HepG2 (cell line): ENCODE measurements around the gene DCUN1D4. TPM values are rescaled to one million over a fixed set of nuclear protein-coding genes. Genes with fewer than 3 reads are reported as not detected.

Source experiments
- CHCHD3 ChIP-seq: sonication (generic); formaldehyde crosslinking; IDR thresholded peaks from 2 replicates; pipeline ENCODE4 v1.8.0; 2022; ENCODE audit warnings: mild to moderate bottlenecking, missing genetic modification reagents, moderate library complexity
- EHMT2 ChIP-seq: fragments of 200-600 bp; sonication (generic); IDR thresholded peaks from 2 replicates; pipeline ENCODE4 v1.7.0; 2017; ENCODE audit warnings: antibody characterized with exemption, low read depth, low read length, borderline replicate concordance
- HES4 ChIP-seq: sonication (generic); formaldehyde crosslinking; IDR thresholded peaks from 2 replicates; pipeline ENCODE4 v1.9.0; 2021; ENCODE audit warnings: mild to moderate bottlenecking, missing genetic modification reagents, borderline replicate concordance
- JUNB ChIP-seq: sonication (generic); formaldehyde crosslinking; IDR thresholded peaks from 2 replicates; pipeline ENCODE4 v1.8.0; 2022; ENCODE audit warnings: missing genetic modification reagents, mild to moderate bottlenecking, borderline replicate concordance
- KDM5A ChIP-seq: fragments of 200-600 bp; sonication (generic); IDR thresholded peaks from 2 replicates; pipeline ENCODE4 v1.7.0; 2018; ENCODE audit warnings: antibody characterized with exemption, mild to moderate bottlenecking, low read length, borderline replicate concordance
- MAFG ChIP-seq: sonication (generic); formaldehyde crosslinking; IDR thresholded peaks from 2 replicates; pipeline ENCODE4 v1.5.1; 2020; ENCODE audit warnings: mild to moderate bottlenecking, missing genetic modification reagents
- SOX6 ChIP-seq, 2 experiments: fragments of 450-650 bp in 1 of 2; sonication (generic) in 1 of 2; formaldehyde crosslinking in 1 of 2; IDR thresholded peaks; 2 replicates each; pipeline versions ENCODE4 v1.4.0 to v1.6.1; 2017 to 2020; ENCODE audit warnings: antibody characterized with exemption in 1 of 2, mild to moderate bottlenecking in 1 of 2, missing genetic modification reagents in 1 of 2
- TMF1 ChIP-seq: sonication (generic); formaldehyde crosslinking; IDR thresholded peaks from 2 replicates; pipeline ENCODE4 v1.8.1; 2022; ENCODE audit warnings: low read depth, missing genetic modification reagents
- XRCC5 ChIP-seq: fragments of 200-400 bp; formaldehyde crosslinking; optimal IDR thresholded peaks from 2 replicates; pipeline ENCODE3; 2017; ENCODE audit warnings: mild to moderate bottlenecking, low read length
- polyA plus RNA-seq, 8 experiments: library from polyadenylated mRNA; depleted of rRNA in 3 of 8; stranded (reverse) in 7 of 8; unstranded in 1 of 8; fragments of >200 nt; fragmentation: Illumina TruSeq in 4 of 8; extraction: Trizol in 4 of 8; gene quantifications; 2 replicates each; pipeline versions ENCODE4 v1.2.1 to v1.2.3, GENCODE V29; 2011 to 2016; ENCODE audit warnings: low read depth in 4 of 8, missing spikeins in 1 of 8, mixed read lengths in 1 of 8; ENCODE audit not compliant: insufficient read depth in 1 of 8
- total RNA-seq, 5 experiments: library from RNA; depleted of rRNA; stranded (reverse); fragments of >200 nt; fragmentation: Illumina TruSeq; extraction: Trizol; gene quantifications; 2 replicates each; pipeline ENCODE4 v1.2.3, GENCODE V29; 2016; ENCODE audit warnings: low read depth in 1 of 5
- TF ChIP-seq, protein P1 (sequence below): sonication (generic); formaldehyde crosslinking; IDR thresholded peaks from 2 replicates; pipeline ENCODE4 v1.4.0; 2020; ENCODE audit warnings: missing genetic modification reagents
- TF ChIP-seq, protein P2 (sequence below): sonication (generic); formaldehyde crosslinking; conservative IDR thresholded peaks from 2 replicates; pipeline ENCODE4 v1.4.0; 2020; ENCODE audit warnings: missing genetic modification reagents
- TF ChIP-seq, protein P3 (sequence below): sonication (generic); formaldehyde crosslinking; IDR thresholded peaks from 2 replicates; pipeline ENCODE4 v1.5.0; 2020; ENCODE audit warnings: missing genetic modification reagents, mild to moderate bottlenecking, borderline replicate concordance
- TF ChIP-seq, protein P4 (sequence below): sonication (generic); formaldehyde crosslinking; IDR thresholded peaks from 2 replicates; pipeline ENCODE4 v1.5.0; 2020; ENCODE audit warnings: mild to moderate bottlenecking, missing genetic modification reagents
- TF ChIP-seq, protein P5 (sequence below): sonication (generic); formaldehyde crosslinking; IDR thresholded peaks from 2 replicates; pipeline ENCODE4 v1.8.0; 2022; ENCODE audit warnings: missing genetic modification reagents, mild to moderate bottlenecking, inconsistent platforms, borderline replicate concordance

DCUN1D4 gene
- total and polyA plus RNA-seq, 2 of the 13 experiments (the other 11 are each of a cell fraction or from before 2014, with no cell fraction given) = 27.9 to 44.4 TPM

DNA sequence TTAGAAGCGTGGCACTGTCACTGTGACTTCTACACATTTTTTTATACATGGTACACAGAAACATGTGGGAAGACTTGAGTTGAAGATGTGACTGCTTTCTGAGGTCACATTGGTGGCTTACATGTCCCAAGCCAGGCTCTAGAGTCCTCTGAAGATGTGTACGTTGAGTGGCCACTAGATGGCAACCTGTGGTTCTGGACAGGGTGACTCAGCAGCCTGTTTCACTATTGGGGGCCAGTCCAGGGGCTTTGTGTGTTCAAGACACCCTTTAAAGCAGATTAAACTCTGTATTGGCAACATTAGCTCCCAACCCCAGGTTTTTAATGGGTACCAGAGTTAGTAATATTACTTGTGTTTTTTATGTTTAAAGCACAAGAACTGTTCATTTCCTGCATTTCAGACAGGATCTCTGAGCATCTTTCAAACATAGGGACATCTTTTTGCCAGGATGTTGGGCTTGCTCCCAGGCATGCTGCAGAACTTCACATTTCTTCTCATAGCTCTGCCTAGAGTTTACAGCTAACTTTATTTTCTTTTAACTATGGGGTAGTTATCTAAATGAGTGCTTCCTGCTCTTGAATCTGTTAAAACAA is 53.0 kb downstream of the DCUN1D4 start (continued):
- TF ChIP-seq, protein P1, sequence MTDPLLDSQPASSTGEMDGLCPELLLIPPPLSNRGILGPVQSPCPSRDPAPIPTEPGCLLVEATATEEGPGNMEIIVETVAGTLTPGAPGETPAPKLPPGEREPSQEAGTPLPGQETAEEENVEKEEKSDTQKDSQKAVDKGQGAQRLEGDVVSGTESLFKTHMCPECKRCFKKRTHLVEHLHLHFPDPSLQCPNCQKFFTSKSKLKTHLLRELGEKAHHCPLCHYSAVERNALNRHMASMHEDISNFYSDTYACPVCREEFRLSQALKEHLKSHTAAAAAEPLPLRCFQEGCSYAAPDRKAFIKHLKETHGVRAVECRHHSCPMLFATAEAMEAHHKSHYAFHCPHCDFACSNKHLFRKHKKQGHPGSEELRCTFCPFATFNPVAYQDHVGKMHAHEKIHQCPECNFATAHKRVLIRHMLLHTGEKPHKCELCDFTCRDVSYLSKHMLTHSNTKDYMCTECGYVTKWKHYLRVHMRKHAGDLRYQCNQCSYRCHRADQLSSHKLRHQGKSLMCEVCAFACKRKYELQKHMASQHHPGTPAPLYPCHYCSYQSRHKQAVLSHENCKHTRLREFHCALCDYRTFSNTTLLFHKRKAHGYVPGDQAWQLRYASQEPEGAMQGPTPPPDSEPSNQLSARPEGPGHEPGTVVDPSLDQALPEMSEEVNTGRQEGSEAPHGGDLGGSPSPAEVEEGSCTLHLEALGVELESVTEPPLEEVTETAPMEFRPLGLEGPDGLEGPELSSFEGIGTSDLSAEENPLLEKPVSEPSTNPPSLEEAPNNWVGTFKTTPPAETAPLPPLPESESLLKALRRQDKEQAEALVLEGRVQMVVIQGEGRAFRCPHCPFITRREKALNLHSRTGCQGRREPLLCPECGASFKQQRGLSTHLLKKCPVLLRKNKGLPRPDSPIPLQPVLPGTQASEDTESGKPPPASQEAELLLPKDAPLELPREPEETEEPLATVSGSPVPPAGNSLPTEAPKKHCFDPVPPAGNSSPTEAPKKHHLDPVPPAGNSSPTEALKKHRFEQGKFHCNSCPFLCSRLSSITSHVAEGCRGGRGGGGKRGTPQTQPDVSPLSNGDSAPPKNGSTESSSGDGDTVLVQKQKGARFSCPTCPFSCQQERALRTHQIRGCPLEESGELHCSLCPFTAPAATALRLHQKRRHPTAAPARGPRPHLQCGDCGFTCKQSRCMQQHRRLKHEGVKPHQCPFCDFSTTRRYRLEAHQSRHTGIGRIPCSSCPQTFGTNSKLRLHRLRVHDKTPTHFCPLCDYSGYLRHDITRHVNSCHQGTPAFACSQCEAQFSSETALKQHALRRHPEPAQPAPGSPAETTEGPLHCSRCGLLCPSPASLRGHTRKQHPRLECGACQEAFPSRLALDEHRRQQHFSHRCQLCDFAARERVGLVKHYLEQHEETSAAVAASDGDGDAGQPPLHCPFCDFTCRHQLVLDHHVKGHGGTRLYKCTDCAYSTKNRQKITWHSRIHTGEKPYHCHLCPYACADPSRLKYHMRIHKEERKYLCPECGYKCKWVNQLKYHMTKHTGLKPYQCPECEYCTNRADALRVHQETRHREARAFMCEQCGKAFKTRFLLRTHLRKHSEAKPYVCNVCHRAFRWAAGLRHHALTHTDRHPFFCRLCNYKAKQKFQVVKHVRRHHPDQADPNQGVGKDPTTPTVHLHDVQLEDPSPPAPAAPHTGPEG (CRISPR knock-in tag) = no peak
- no peak for TF ChIP-seq KDM5A
- no peak for TF ChIP-seq TMF1 (CRISPR knock-in tag)
- TF ChIP-seq, protein P2, sequence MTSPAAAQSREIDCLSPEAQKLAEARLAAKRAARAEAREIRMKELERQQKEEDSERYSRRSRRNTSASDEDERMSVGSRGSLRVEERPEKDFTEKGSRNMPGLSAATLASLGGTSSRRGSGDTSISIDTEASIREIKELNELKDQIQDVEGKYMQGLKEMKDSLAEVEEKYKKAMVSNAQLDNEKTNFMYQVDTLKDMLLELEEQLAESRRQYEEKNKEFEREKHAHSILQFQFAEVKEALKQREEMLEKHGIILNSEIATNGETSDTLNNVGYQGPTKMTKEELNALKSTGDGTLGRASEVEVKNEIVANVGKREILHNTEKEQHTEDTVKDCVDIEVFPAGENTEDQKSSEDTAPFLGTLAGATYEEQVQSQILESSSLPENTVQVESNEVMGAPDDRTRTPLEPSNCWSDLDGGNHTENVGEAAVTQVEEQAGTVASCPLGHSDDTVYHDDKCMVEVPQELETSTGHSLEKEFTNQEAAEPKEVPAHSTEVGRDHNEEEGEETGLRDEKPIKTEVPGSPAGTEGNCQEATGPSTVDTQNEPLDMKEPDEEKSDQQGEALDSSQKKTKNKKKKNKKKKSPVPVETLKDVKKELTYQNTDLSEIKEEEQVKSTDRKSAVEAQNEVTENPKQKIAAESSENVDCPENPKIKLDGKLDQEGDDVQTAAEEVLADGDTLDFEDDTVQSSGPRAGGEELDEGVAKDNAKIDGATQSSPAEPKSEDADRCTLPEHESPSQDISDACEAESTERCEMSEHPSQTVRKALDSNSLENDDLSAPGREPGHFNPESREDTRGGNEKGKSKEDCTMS = no peak
- no peak for TF ChIP-seq SOX6 (IDR thresholded peaks at IDR 0.05)
- 0 out of 2 replicates have a peak, but pooled peaks have one; percentile 11 for TF ChIP-seq SOX6 (CRISPR knock-in tag; IDR thresholded peaks at IDR 0.05)
- TF ChIP-seq, protein P3, sequence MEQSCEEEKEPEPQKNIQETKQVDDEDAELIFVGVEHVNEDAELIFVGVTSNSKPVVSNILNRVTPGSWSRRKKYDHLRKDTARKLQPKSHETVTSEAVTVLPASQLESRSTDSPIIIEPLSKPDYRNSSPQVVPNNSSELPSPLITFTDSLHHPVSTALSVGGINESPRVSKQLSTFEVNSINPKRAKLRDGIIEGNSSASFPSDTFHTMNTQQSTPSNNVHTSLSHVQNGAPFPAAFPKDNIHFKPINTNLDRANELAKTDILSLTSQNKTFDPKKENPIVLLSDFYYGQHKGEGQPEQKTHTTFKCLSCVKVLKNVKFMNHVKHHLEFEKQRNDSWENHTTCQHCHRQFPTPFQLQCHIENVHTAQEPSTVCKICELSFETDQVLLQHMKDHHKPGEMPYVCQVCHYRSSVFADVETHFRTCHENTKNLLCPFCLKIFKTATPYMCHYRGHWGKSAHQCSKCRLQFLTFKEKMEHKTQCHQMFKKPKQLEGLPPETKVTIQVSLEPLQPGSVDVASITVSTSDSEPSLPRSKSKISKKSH (CRISPR knock-in tag) = no peak
- TF ChIP-seq MAFG = peak; percentile 71; the same call in 1 of the 2 replicates
- peak; percentile 24 for TF ChIP-seq XRCC5
- no peak for TF ChIP-seq HES4 (CRISPR knock-in tag)
- TF ChIP-seq JUNB (CRISPR knock-in tag) = no peak
- TF ChIP-seq, protein P4, sequence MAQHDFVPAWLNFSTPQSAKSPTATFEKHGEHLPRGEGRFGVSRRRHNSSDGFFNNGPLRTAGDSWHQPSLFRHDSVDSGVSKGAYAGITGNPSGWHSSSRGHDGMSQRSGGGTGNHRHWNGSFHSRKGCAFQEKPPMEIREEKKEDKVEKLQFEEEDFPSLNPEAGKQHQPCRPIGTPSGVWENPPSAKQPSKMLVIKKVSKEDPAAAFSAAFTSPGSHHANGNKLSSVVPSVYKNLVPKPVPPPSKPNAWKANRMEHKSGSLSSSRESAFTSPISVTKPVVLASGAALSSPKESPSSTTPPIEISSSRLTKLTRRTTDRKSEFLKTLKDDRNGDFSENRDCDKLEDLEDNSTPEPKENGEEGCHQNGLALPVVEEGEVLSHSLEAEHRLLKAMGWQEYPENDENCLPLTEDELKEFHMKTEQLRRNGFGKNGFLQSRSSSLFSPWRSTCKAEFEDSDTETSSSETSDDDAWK (CRISPR knock-in tag) = no peak
- TF ChIP-seq, protein P5, sequence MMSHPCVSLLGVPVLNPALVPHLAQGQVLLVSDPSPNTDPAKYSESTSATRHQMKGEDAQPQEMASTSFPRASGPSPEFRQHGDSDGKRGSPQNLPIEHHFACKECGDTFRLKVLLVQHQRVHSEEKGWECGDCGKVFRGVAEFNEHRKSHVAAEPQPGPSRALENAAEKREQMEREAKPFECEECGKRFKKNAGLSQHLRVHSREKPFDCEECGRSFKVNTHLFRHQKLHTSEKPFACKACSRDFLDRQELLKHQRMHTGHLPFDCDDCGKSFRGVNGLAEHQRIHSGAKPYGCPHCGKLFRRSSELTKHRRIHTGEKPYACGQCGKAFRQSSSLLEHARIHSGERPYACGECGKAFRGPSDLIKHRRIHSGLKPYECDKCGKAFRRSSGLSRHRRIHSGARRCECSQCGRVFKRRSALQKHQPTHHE (CRISPR knock-in tag) = no peak
- no peak for TF ChIP-seq EHMT2
- no peak for TF ChIP-seq CHCHD3
